ENCODE measurements around the gene FSHR.

DNA sequence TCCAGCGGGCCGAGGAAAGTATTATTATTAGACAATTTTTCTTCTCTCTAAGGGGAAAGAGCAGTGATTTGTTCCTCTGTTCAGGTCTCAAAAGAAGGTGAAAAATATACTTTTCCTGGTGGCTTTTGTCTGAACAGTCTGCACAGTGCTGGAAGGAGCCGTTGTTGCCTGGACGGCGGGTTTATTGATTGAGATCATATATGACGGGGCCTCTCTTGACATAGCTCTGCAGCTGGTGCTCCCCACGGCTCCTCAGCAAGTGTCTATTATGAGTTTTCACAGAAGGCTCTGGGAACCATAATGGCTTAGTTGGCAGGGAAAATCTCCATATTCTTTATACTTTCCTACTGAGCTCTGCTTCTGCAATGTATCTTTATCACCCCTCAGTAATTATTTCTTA, 42.9 kb downstream of the FSHR start:
- no peak for TF ChIP-seq SUZ12 (IDR thresholded peaks at IDR 0.05)
- no peak for TF ChIP-seq BHLHE40 (IDR thresholded peaks at IDR 0.05; ENCODE audit: borderline replicate concordance)
- TF ChIP-seq LEF1 (IDR thresholded peaks at IDR 0.05; ENCODE audit: borderline replicate concordance) = no peak
- no peak for TF ChIP-seq FOXM1 (IDR thresholded peaks at IDR 0.05; ENCODE audit: borderline replicate concordance)
- TF ChIP-seq ELF4 (IDR thresholded peaks at IDR 0.05) = no peak
- no peak for TF ChIP-seq SP1 (IDR thresholded peaks at IDR 0.05)
- TF ChIP-seq CTBP1 (IDR thresholded peaks at IDR 0.05; ENCODE audit: borderline replicate concordance) = no peak
- TF ChIP-seq FOXA1 (IDR thresholded peaks at IDR 0.05) = no peak
